Natural killer cell (primary cell): Measurements from ENCODE around the gene HPRT1. TPM values are rescaled to one million over a fixed set of nuclear protein-coding genes. Genes with fewer than 3 reads are reported as not detected.

Experiments used
- ATAC-seq, 3 donors: fragments of 150-1000 bp in 2 of 3; fragments of 200-7000 bp in 1 of 3; cut with Tn5 transposase; 1 replicate in 1 of 3; 2 replicates in 2 of 3; pipeline ENCODE4 v1.10.0; 2021; ENCODE audit warnings: mild to moderate bottlenecking in 2 of 3, moderate library complexity in 2 of 3
- DNase-seq, 2 donors: peaks; one replicate each; pipeline versions ENCODE4 v3.0.0 to v3.0.0-alpha.2; 2013 to 2021; ENCODE audit warnings: mixed read lengths in 1 of 2
- H3K27ac ChIP-seq: one replicate; pipeline ENCODE4 v1.5.1; 2013; ENCODE audit warnings: mild to moderate bottlenecking, low read length
- H3K27me3 ChIP-seq: one replicate; pipeline ENCODE4 v1.6.1; 2013; ENCODE audit warnings: low read length; ENCODE audit not compliant: control insufficient read depth, insufficient read depth
- H3K36me3 ChIP-seq: one replicate; pipeline ENCODE4 v1.6.1; 2013; ENCODE audit warnings: low read length; ENCODE audit not compliant: control insufficient read depth, insufficient read depth
- H3K4me1 ChIP-seq: one replicate; pipeline ENCODE4 v1.6.1; 2013; ENCODE audit warnings: low read length; ENCODE audit not compliant: control insufficient read depth, insufficient read depth
- H3K4me3 ChIP-seq: one replicate; pipeline ENCODE4 v1.5.1; 2013; ENCODE audit warnings: low read length
- H3K9me3 ChIP-seq: one replicate; pipeline ENCODE4 v1.6.1; 2013; ENCODE audit warnings: low read length; ENCODE audit not compliant: control insufficient read depth, insufficient read depth
- H3K27ac Mint-ChIP-seq, 2 donors: one replicate each; pipeline ENCODE4 v1.8.0; 2022; ENCODE audit warnings: mild to moderate bottlenecking in 2 of 2, mixed read lengths in 2 of 2, moderate library complexity in 1 of 2
- H3K27me3 Mint-ChIP-seq, 2 donors: one replicate each; pipeline ENCODE4 v1.8.0; 2022; ENCODE audit warnings: low read depth in 2 of 2, mixed read lengths in 2 of 2
- H3K36me3 Mint-ChIP-seq: one replicate; pipeline ENCODE4 v1.8.0; 2022; ENCODE audit warnings: mixed read lengths
- H3K4me1 Mint-ChIP-seq, 2 donors: one replicate each; pipeline ENCODE4 v1.8.0; 2022; ENCODE audit warnings: mixed read lengths in 2 of 2
- H3K4me3 Mint-ChIP-seq: one replicate; pipeline ENCODE4 v1.8.0; 2022; ENCODE audit warnings: mild to moderate bottlenecking, moderate library complexity, mixed read lengths
- H3K9me3 Mint-ChIP-seq, 2 donors: one replicate each; pipeline ENCODE4 v1.8.0; 2022; ENCODE audit warnings: mixed read lengths in 2 of 2
- CTCF ChIP-seq: fragments of 200-600 bp; IDR thresholded peaks from one replicate; pipeline ENCODE4 v1.8.0; 2022; ENCODE audit warnings: antibody characterized with exemption
- WGBS: methylation state at CpG from one replicate; pipeline ENCODE4 v1.1.7; 2013; ENCODE audit warnings: missing lambda C conversion rate; ENCODE audit not compliant: insufficient coverage; 5-methylcytosine and 5-hydroxymethylcytosine counted together
- intact Hi-C: fragments of 100-400 bp; cut with micrococcal nuclease; formaldehyde crosslinking; loops from one replicate; pipeline ENCODE4 v1.14.2; 2022
- total RNA-seq, 4 donors: library from RNA; stranded (reverse); fragments of 120-200 nt in 1 of 4; gene quantifications; one replicate each; pipeline versions ENCODE4 v1.2.3 to v1.2.4, GENCODE V29; 2013 to 2022

HPRT1 gene
- total RNA-seq, 3 donors from 2014 or later (not counting 1 experiment from before 2014, with no cell fraction given): 15.1 to 17.8 (median 17.7) TPM

- Mint-ChIP-seq H3K36me3 (no peaks in the 10 kb centered on the region), H3K27me3 (no peaks in the 10 kb centered on the region), H3K4me3 (no peak overlapping the region), H3K4me1 (peaks cover 4 to 10% of the 10 kb centered on the region in 2 donors), H3K27ac (no peak overlapping the region), H3K9me3 (no peaks in the 10 kb centered on the region)
- Histone ChIP-seq H3K9me3 (no peaks in the 10 kb centered on the region), H3K4me1 (peaks cover 12% of the 10 kb centered on the region), H3K4me3 (no peak overlapping the region), H3K27me3 (no peaks in the 10 kb centered on the region), H3K27ac (no peak overlapping the region), H3K36me3 (no peaks in the 10 kb centered on the region)
- TF ChIP-seq CTCF: no peak
- intact Hi-C loops: no loop called here
- WGBS: 85% methylated on average over 5 of the region's 5 CpGs
- DNase-seq (no peak), ATAC-seq (no peak)
Measured at GRCh38 chrX:134457708-134458107, 2.3 kb upstream of the HPRT1 start.

- Histone ChIP-seq H3K4me1 (peaks cover 12% of the 10 kb centered on the region), H3K4me3 (peak overlapping the region; percentile 52), H3K36me3 (no peaks in the 10 kb centered on the region), H3K27me3 (no peaks in the 10 kb centered on the region), H3K27ac (no peak overlapping the region), H3K9me3 (no peaks in the 10 kb centered on the region)
- ATAC-seq (no peak), DNase-seq (no peak)
- no peak for TF ChIP-seq CTCF
- 3% methylated on average over 12 of the region's 12 CpGs for WGBS
- Mint-ChIP-seq H3K4me1 (peaks cover 10 to 15% of the 10 kb centered on the region in 2 donors), H3K27ac (peak overlapping the region in 1 of 2 donors; percentile 74), H3K36me3 (no peaks in the 10 kb centered on the region), H3K27me3 (no peaks in the 10 kb centered on the region), H3K4me3 (peak overlapping the region; percentile 87), H3K9me3 (no peaks in the 10 kb centered on the region)
- intact Hi-C loops: no loop called here
Measured at GRCh38 chrX:134459683-134460004, 321 bp upstream of the HPRT1 start.

GRCh38 chrX:134460862-134461220 is 876 bp downstream of the HPRT1 start:
- H3K9me3 ChIP-seq: no peaks in the 10 kb centered on the region
- 3% methylated on average over 7 of the region's 9 CpGs for WGBS
- H3K36me3 ChIP-seq: no peaks in the 10 kb centered on the region
- H3K4me1 ChIP-seq: peaks cover 12% of the 10 kb centered on the region
- Mint-ChIP-seq H3K36me3 (no peaks in the 10 kb centered on the region), H3K4me1 (peaks cover 10 to 15% of the 10 kb centered on the region in 2 donors), H3K9me3 (no peaks in the 10 kb centered on the region), H3K27me3 (no peaks in the 10 kb centered on the region), H3K4me3 (peak overlapping the region; percentile 87), H3K27ac (peak overlapping the region in 1 of 2 donors; percentile 74)
- no peak for TF ChIP-seq CTCF
- DNase-seq: no peak
- no peak overlapping the region for H3K27ac ChIP-seq
- peak overlapping the region; percentile 58 for H3K4me3 ChIP-seq
- ATAC-seq: no peak
- intact Hi-C loops: no loop called here
- no peaks in the 10 kb centered on the region for H3K27me3 ChIP-seq

GRCh38 chrX:134461437-134461836 is 1.5 kb downstream of the HPRT1 start:
- H3K4me1 ChIP-seq: peaks cover 12% of the 10 kb centered on the region
- Mint-ChIP-seq H3K4me3 (peak overlapping the region; percentile 87), H3K9me3 (no peaks in the 10 kb centered on the region), H3K4me1 (peaks cover 10 to 15% of the 10 kb centered on the region in 2 donors), H3K27ac (no peak overlapping the region), H3K27me3 (no peaks in the 10 kb centered on the region), H3K36me3 (no peaks in the 10 kb centered on the region)
- DNase-seq: no peak
- no peak for ATAC-seq
- no peaks in the 10 kb centered on the region for H3K9me3 ChIP-seq
- 89% methylated on average over 1 of the region's 3 CpGs for WGBS
- no peak for TF ChIP-seq CTCF
- H3K36me3 ChIP-seq: no peaks in the 10 kb centered on the region
- H3K27ac ChIP-seq: no peak overlapping the region
- H3K4me3 ChIP-seq: no peak overlapping the region
- H3K27me3 ChIP-seq: no peaks in the 10 kb centered on the region
- intact Hi-C loops: no loop called here
